Skin of body (tissue), 2 donors: ENCODE results near the gene SLC8B1. TPM values are rescaled to one million over a fixed set of nuclear protein-coding genes. Genes with fewer than 3 reads are reported as not detected.
A peak's percentile ranks its signal among the peaks of the same experiment; 100 is the strongest.

Experiments
- DNase-seq: peaks from one replicate; lab custom pipeline; 2025; lab: John Stamatoyannopoulos, UW
- total RNA-seq: library from RNA; depleted of rRNA; stranded (reverse); fragments of >200 nt; gene quantifications from one replicate; pipeline ENCODE4 v1.2.3, GENCODE V29; 2014

The SLC8B1 gene
- total RNA-seq, 1 donor from 2014 or later = 14.1 TPM

GRCh38 chr12:113295886-113296556 lies 38.9 kb downstream of the SLC8B1 start:
- DNase-seq = no peak

- DNase-seq = no peak
These were observed 41.8 kb downstream of the SLC8B1 start for GRCh38 chr12:113293100-113293499.

- DNase-seq = no peak
These were observed 42.4 kb downstream of the SLC8B1 start for GRCh38 chr12:113292547-113292946.

- DNase-seq = no peak
These were observed 42.8 kb downstream of the SLC8B1 start for GRCh38 chr12:113292091-113292490.

GRCh38 chr12:113291586-113291985 lies 43.3 kb downstream of the SLC8B1 start:
- DNase-seq = no peak

GRCh38 chr12:113290506-113290905 lies 44.4 kb downstream of the SLC8B1 start:
- no peak for DNase-seq

- DNase-seq = no peak
These were observed 45.5 kb downstream of the SLC8B1 start for GRCh38 chr12:113289361-113289760.

- DNase-seq = no peak
These were observed 47.0 kb downstream of the SLC8B1 start for GRCh38 chr12:113287899-113288282.

GRCh38 chr12:113287146-113287898 lies 47.6 kb downstream of the SLC8B1 start:
- no peak for DNase-seq

GRCh38 chr12:113286712-113287111 lies 48.2 kb downstream of the SLC8B1 start:
- no peak for DNase-seq

- no peak for DNase-seq
These were observed 49.0 kb downstream of the SLC8B1 start for GRCh38 chr12:113285679-113286610.

GRCh38 chr12:113284751-113285150 lies 50.2 kb downstream of the SLC8B1 start:
- DNase-seq = no peak

GRCh38 chr12:113278633-113279032 lies 56.3 kb downstream of the SLC8B1 start:
- no peak for DNase-seq

- DNase-seq = no peak
These were observed 56.8 kb downstream of the SLC8B1 start for GRCh38 chr12:113278141-113278540.

GRCh38 chr12:113277511-113277910 lies 57.4 kb downstream of the SLC8B1 start:
- DNase-seq = no peak

GRCh38 chr12:113276946-113277500 lies 57.9 kb downstream of the SLC8B1 start:
- DNase-seq = no peak

- no peak for DNase-seq
These were observed 58.6 kb downstream of the SLC8B1 start for GRCh38 chr12:113276306-113276705.

- no peak for DNase-seq
These were observed 60.1 kb downstream of the SLC8B1 start for GRCh38 chr12:113274848-113275247.

GRCh38 chr12:113273053-113273725 lies 61.7 kb downstream of the SLC8B1 start:
- no peak for DNase-seq

- DNase-seq = peak; percentile 75
These were observed 62.9 kb downstream of the SLC8B1 start for GRCh38 chr12:113271853-113272561.
